H1 (cell line): ENCODE results near the gene FRMD4A. TPM values are rescaled to one million over a fixed set of nuclear protein-coding genes. Genes with fewer than 3 reads are reported as not detected.

Experiments used
- CTCF ChIA-PET: fragments of 300-600 bp; sonication (Branson Sonifier 250); formaldehyde crosslinking; loops from one replicate; lab custom pipeline; 2021; ENCODE audit not compliant: partially characterized antibody; lab: Charles Lee
- POLR2A ChIA-PET: fragments of 300-600 bp; sonication (Branson Sonifier 250); formaldehyde crosslinking; loops from one replicate; lab custom pipeline; 2021; ENCODE audit warnings: inconsistent platforms; ENCODE audit not compliant: partially characterized antibody; lab: Charles Lee
- DNase-seq, 2 experiments: peaks; one replicate each; pipeline versions ENCODE4 v3.0.0 to v3.0.0-alpha.2; 2010 to 2022; ENCODE audit warnings: low spot score in 2 of 2, low read depth in 1 of 2, mixed read lengths in 1 of 2
- FAIRE-seq: peaks from 2 replicates; lab custom pipeline; 2011; peaks lifted over from hg19 to GRCh38; lab: Jason Lieb, UNC
- H2AFZ ChIP-seq: 2 replicates; pipeline ENCODE4 v1.8.1; 2012; ENCODE audit warnings: low read length, inconsistent platforms
- H2AK5ac ChIP-seq: 2 replicates; pipeline ENCODE4 v1.6.1; 2013; ENCODE audit warnings: low read depth, low read length
- H2BK120ac ChIP-seq: replicated peaks from 2 replicates; pipeline ENCODE3; 2013; ENCODE audit warnings: low read depth, low read length, inconsistent platforms
- H2BK12ac ChIP-seq: 2 replicates; pipeline ENCODE4 v1.6.1; 2013; ENCODE audit warnings: low read depth, low read length
- H2BK15ac ChIP-seq: 2 replicates; pipeline ENCODE4 v1.6.1; 2013; ENCODE audit warnings: low read length
- H2BK20ac ChIP-seq: 2 replicates; pipeline ENCODE4 v1.6.1; 2013; ENCODE audit warnings: low read length
- H2BK5ac ChIP-seq: 2 replicates; pipeline ENCODE4 v1.6.1; 2013; ENCODE audit warnings: low read depth, low read length
- H3K14ac ChIP-seq: 2 replicates; pipeline ENCODE4 v1.6.1; 2013; ENCODE audit warnings: inconsistent platforms; ENCODE audit not compliant: insufficient read length
- H3K18ac ChIP-seq: 2 replicates; pipeline ENCODE4 v1.6.1; 2013; ENCODE audit warnings: low read length; ENCODE audit errors: extremely low read depth
- H3K23ac ChIP-seq: 2 replicates; pipeline ENCODE4 v1.6.1; 2013; ENCODE audit warnings: inconsistent platforms; ENCODE audit not compliant: insufficient read length
- H3K23me2 ChIP-seq: 2 replicates; pipeline ENCODE4 v1.6.1; 2013; ENCODE audit warnings: low read depth, low read length
- H3K27ac ChIP-seq: 2 replicates; pipeline ENCODE4 v1.6.1; 2011; ENCODE audit warnings: low read depth, low read length, inconsistent platforms
- H3K27me3 ChIP-seq, 4 experiments: replicated peaks in 1 of 4; 1 replicate in 1 of 4; 2 replicates in 3 of 4; pipeline versions ENCODE4 v1.6.1 to v1.8.1; 2011 to 2013; ENCODE audit warnings: low read length in 3 of 4, mild to moderate bottlenecking in 3 of 4, inconsistent platforms in 2 of 4, mixed read lengths in 2 of 4, moderate library complexity in 1 of 4; ENCODE audit not compliant: control insufficient read depth in 3 of 4, insufficient read depth in 3 of 4; ENCODE audit errors: extremely low read depth in 1 of 4
- H3K36me3 ChIP-seq, 4 experiments: 2 replicates each; pipeline versions ENCODE4 v1.6.1 to v1.8.1; 2011 to 2013; ENCODE audit warnings: mild to moderate bottlenecking in 4 of 4, low read length in 3 of 4, moderate library complexity in 2 of 4, control low read depth in 1 of 4, inconsistent platforms in 1 of 4; ENCODE audit not compliant: insufficient read depth in 4 of 4, control insufficient read depth in 2 of 4
- H3K4ac ChIP-seq: replicated peaks from 2 replicates; pipeline ENCODE3; 2013; ENCODE audit warnings: low read length, low read depth, mixed read lengths, inconsistent platforms; ENCODE audit not compliant: insufficient read length
- H3K4me1 ChIP-seq, 4 experiments: replicated peaks in 1 of 4; 1 replicate in 1 of 4; 2 replicates in 3 of 4; pipeline versions ENCODE4 v1.6.1 to v1.8.1; 2011 to 2013; ENCODE audit warnings: low read length in 3 of 4, inconsistent platforms in 2 of 4, mixed read lengths in 1 of 4; ENCODE audit not compliant: insufficient read depth in 4 of 4, control insufficient read depth in 3 of 4
- H3K4me2 ChIP-seq, 2 experiments: 2 replicates each; pipeline versions ENCODE4 v1.6.1 to v1.8.1; 2011 to 2013; ENCODE audit warnings: low read depth in 2 of 2, low read length in 2 of 2, control low read depth in 1 of 2, inconsistent platforms in 1 of 2, mild to moderate bottlenecking in 1 of 2; ENCODE audit not compliant: insufficient read depth in 1 of 2
- H3K4me3 ChIP-seq, 4 experiments: fragments of 200-600, 300-600 bp in 1 of 4; sonication (generic), shearing (Covaris generic), sonication (Bioruptor Twin) in 1 of 4; 2 replicates each; pipeline versions ENCODE4 v1.5.1 to v1.8.1; 2011 to 2016; ENCODE audit warnings: low read length in 4 of 4, low read depth in 3 of 4, control low read depth in 2 of 4, inconsistent platforms in 2 of 4, mild to moderate bottlenecking in 2 of 4, mixed read lengths in 1 of 4, moderate library complexity in 1 of 4; ENCODE audit not compliant: insufficient read depth in 2 of 4; ENCODE audit errors: extremely low read depth in 1 of 4
- H3K56ac ChIP-seq: replicated peaks from 2 replicates; pipeline ENCODE3; 2013; ENCODE audit warnings: low read depth, mild to moderate bottlenecking, mixed read lengths, low read length, inconsistent platforms; ENCODE audit not compliant: insufficient read length
- H3K79me1 ChIP-seq: 2 replicates; pipeline ENCODE4 v1.6.1; 2013; ENCODE audit warnings: low read depth, low read length, control low read depth
- H3K79me2 ChIP-seq, 2 experiments: 2 replicates each; pipeline versions ENCODE4 v1.6.1 to v1.8.1; 2012 to 2013; ENCODE audit warnings: low read length in 2 of 2, mild to moderate bottlenecking in 2 of 2, inconsistent platforms in 1 of 2; ENCODE audit not compliant: insufficient read depth in 2 of 2, control insufficient read depth in 1 of 2
- H3K9ac ChIP-seq, 4 experiments: replicated peaks in 1 of 4; 1 replicate in 1 of 4; 2 replicates in 3 of 4; pipeline versions ENCODE4 v1.6.1 to v1.8.1; 2011 to 2013; ENCODE audit warnings: low read depth in 3 of 4, low read length in 3 of 4, control low read depth in 2 of 4, mild to moderate bottlenecking in 2 of 4, moderate library complexity in 2 of 4, inconsistent platforms in 1 of 4; ENCODE audit errors: extremely low read depth in 1 of 4
- H3K9me3 ChIP-seq, 2 experiments: 2 replicates each; pipeline versions ENCODE4 v1.6.1 to v1.8.1; 2012 to 2013; ENCODE audit warnings: mild to moderate bottlenecking in 2 of 2, moderate library complexity in 2 of 2, control low read depth in 1 of 2, inconsistent platforms in 1 of 2, low read depth in 1 of 2, low read length in 1 of 2, mixed read lengths in 1 of 2; ENCODE audit not compliant: insufficient read depth in 2 of 2
- H4K20me1 ChIP-seq, 2 experiments: replicated peaks in 1 of 2; 2 replicates each; pipeline versions ENCODE3 to v1.8.1; 2011 to 2013; ENCODE audit warnings: inconsistent platforms in 2 of 2, low read length in 2 of 2, mild to moderate bottlenecking in 1 of 2; ENCODE audit not compliant: insufficient read depth in 2 of 2, control insufficient read depth in 1 of 2
- H4K5ac ChIP-seq: 2 replicates; pipeline ENCODE4 v1.6.1; 2013; ENCODE audit warnings: low read length, low read depth, mixed read lengths, inconsistent platforms; ENCODE audit not compliant: insufficient read length
- H4K8ac ChIP-seq: 2 replicates; pipeline ENCODE4 v1.8.0; 2013; ENCODE audit warnings: mild to moderate bottlenecking, moderate library complexity, low read length, inconsistent platforms; ENCODE audit not compliant: insufficient read depth; ENCODE audit errors: extremely low read depth
- H4K91ac ChIP-seq: replicated peaks from 2 replicates; pipeline ENCODE3; 2013; ENCODE audit warnings: low read length, mixed read lengths, inconsistent platforms; ENCODE audit not compliant: insufficient read length
- RBBP5 ChIP-seq: IDR thresholded peaks from 2 replicates; pipeline ENCODE4 v1.7.1; 2012; ENCODE audit warnings: low read depth, mild to moderate bottlenecking, inconsistent platforms, low read length, moderate library complexity, borderline replicate concordance
- RXRA ChIP-seq: IDR thresholded peaks from 2 replicates; pipeline ENCODE4 v1.6.1; 2011; ENCODE audit warnings: low read depth, mild to moderate bottlenecking, low read length, moderate library complexity; ENCODE audit not compliant: insufficient read depth
- SIRT6 ChIP-seq: IDR thresholded peaks from one replicate; pipeline ENCODE4 v1.7.1; 2012; ENCODE audit warnings: low read length, inconsistent platforms
- SRF ChIP-seq: IDR thresholded peaks from 2 replicates; pipeline ENCODE4 v1.6.1; 2011; ENCODE audit warnings: mild to moderate bottlenecking, low read depth, low read length, moderate library complexity
- TCF12 ChIP-seq: IDR thresholded peaks from 2 replicates; pipeline ENCODE4 v1.6.1; 2011; ENCODE audit warnings: low read depth, mild to moderate bottlenecking, low read length
- WGBS, 2 experiments: shearing (Covaris generic) in 1 of 2; methylation state at CpG; one replicate each; pipeline versions ENCODE4 v1.1.6 to v1.1.7; 2013 to 2015; ENCODE audit warnings: low lambda C conversion rate in 2 of 2, mixed read lengths in 2 of 2, inconsistent platforms in 1 of 2, low coverage in 1 of 2, missing lambda C conversion rate in 1 of 2; ENCODE audit not compliant: insufficient replicate concordance in 2 of 2, insufficient coverage in 1 of 2, insufficient read length in 1 of 2; ENCODE audit errors: extremely low coverage in 1 of 2, missing lambda C conversion rate in 1 of 2; 5-methylcytosine and 5-hydroxymethylcytosine counted together
- polyA plus RNA-seq, 7 experiments: library from polyadenylated mRNA; depleted of rRNA in 3 of 7; stranded (reverse) in 5 of 7; unstranded in 2 of 7; fragments of >200 nt in 5 of 7; fragments of 200-250 nt in 2 of 7; gene quantifications; 1 replicate in 5 of 7; 2 replicates in 1 of 7; 4 replicates in 1 of 7; pipeline versions ENCODE4 v1.2.1 to v1.2.3, GENCODE V29; 2011 to 2013; ENCODE audit warnings: missing spikeins in 2 of 7, mixed read lengths in 2 of 7
- total RNA-seq: library from RNA; stranded (reverse); fragmentation: NEBNext Ultra II Directional; extraction: Animal tissue kit (Norgen Biotek cat#: 25700); gene quantifications from 2 replicates; pipeline ENCODE4 v1.2.1, GENCODE V29; 2021
- TF ChIP-seq, protein P1 (sequence below): IDR thresholded peaks from 2 replicates; pipeline ENCODE4 v1.6.1; 2011; ENCODE audit warnings: low read depth, mild to moderate bottlenecking, low read length; ENCODE audit not compliant: insufficient read depth

The FRMD4A gene
- total and polyA plus RNA-seq, 2 of the 8 experiments (the other 6 are each of a cell fraction or from before 2014, with no cell fraction given), result 38.6 to 39.6 TPM

DNA sequence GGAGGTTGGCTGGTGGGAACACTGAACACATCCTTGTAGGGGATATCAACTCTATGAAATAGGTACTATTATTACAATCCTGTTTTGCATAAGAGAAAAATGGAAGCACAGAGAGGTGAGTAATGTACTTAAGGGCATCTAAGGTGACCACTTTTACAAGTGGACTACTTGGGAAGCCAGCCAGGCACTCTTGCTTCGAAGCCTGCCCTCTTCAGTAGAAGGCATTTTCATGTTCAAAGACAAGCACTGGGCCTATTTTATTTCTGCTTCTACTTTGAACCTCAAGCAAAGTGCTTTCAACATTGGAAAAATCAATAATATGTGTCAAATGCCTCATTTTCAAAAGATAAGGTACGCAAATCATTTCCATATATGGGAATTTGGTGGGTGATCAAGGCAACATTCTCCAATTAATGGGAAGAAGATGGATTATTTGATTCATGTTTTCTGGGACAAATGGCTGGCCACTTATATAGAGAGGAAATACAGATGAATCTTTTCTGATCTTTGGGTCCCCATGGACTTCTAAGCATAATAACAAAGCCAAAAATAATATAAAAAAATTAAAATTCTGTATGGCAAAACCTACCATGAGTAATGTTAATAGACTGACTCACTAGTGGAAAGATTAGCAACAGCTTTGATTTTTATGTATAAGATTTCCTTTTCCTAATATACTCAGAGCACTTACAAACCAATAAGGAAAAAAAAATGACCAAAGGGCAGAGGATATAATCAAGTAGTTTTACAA is 270.2 kb downstream of the FRMD4A start:
- no peaks in the 10 kb centered on the region for H3K23me2 ChIP-seq
- DNase-seq, result no peak
- no peak for TF ChIP-seq SIRT6
- no peak for TF ChIP-seq TCF12
- no peak for TF ChIP-seq SRF
- TF ChIP-seq, protein P1, sequence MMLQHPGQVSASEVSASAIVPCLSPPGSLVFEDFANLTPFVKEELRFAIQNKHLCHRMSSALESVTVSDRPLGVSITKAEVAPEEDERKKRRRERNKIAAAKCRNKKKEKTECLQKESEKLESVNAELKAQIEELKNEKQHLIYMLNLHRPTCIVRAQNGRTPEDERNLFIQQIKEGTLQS, result no peak
- no peak for TF ChIP-seq RXRA
- no peak for TF ChIP-seq RBBP5
- TF ChIP-seq, all 59 proteins: peak for 0
- POLR2A ChIA-PET, result no interaction called here
- Histone ChIP-seq H3K9me3 (no peaks in the 10 kb centered on the region), H4K20me1 (no peaks in the 10 kb centered on the region), H3K4ac (no peak overlapping the region), H3K4me1 (peaks cover 0 to 6% (median 4%) of the 10 kb centered on the region in 4 experiments; a peak in 4 of 7 replicates), H4K5ac (no peak overlapping the region), H2AFZ (no peak overlapping the region), H3K4me2 (no peak overlapping the region), H4K91ac (no peak overlapping the region), H3K56ac (no peak overlapping the region), H3K27me3 (no peaks in the 10 kb centered on the region), H3K18ac (no peak overlapping the region), H2BK15ac (no peak overlapping the region), H3K4me3 (no peak overlapping the region), H3K36me3 (no peaks in the 10 kb centered on the region), H2BK120ac (no peak overlapping the region), H2BK5ac (no peak overlapping the region), H3K79me1 (no peaks in the 10 kb centered on the region), H3K27ac (no peak overlapping the region), H3K79me2 (no peaks in the 10 kb centered on the region), H4K8ac (no peak overlapping the region), H3K23ac (no peak overlapping the region), H3K14ac (no peak overlapping the region), H2AK5ac (no peak overlapping the region), H2BK12ac (no peak overlapping the region), H3K9ac (no peak overlapping the region), H2BK20ac (no peak overlapping the region)
- CTCF ChIA-PET, result interaction anchor here (1.7 to 1.8 kb wide), 2 partner anchors 9 to 28 kb away, joined by 4 to 5 read pairs; no protein-coding TSS in a partner anchor
- FAIRE-seq, result no peak
- 93% methylated on average over 2 of the region's 2 CpGs; no CpG with 5 or more reads in 1 of the 2 experiments for WGBS, 2 experiments
